ENCODE results near the gene C1QTNF3. TPM values are rescaled to one million over a fixed set of nuclear protein-coding genes. Genes with fewer than 3 reads are reported as not detected.

C1QTNF3 gene
- polyA plus RNA-seq = 24.7 and 26.2 TPM in 2 replicates

GRCh38 chr5:34043099-34043876 is at the start of gene C1QTNF3:
C1QTNF3 (minus strand) TSS chr5:34043213; CDS start chr5:34043125, 88 bp downstream.

GRCh38 chr5:34007621-34008600 is 35.1 kb downstream of the C1QTNF3 start, which contains the start of gene AMACR:
AMACR (minus strand) TSS chr5:34008050; CDS start chr5:34008019, 31 bp downstream.

GRCh38 chr5:33984671-33985124 is 58.3 kb downstream of the C1QTNF3 start, which contains the start of gene SLC45A2:
SLC45A2 (minus strand) TSS chr5:33984693; CDS start chr5:33984583, 110 bp downstream.

Other genes starting within 250 kb of the C1QTNF3 start
- not detected in 2 replicates for gene ADAMTS12, start 151.2 kb downstream of the C1QTNF3 start, polyA plus RNA-seq
- not detected in 2 replicates for gene RXFP3, start 106.8 kb downstream of the C1QTNF3 start, polyA plus RNA-seq
- 1.8 TPM in 1 of 2 replicates, not detected in the other for gene SLC45A2, start 58.5 kb downstream of the C1QTNF3 start, polyA plus RNA-seq
- 47.7 and 67.5 TPM in 2 replicates for gene AMACR, start 35.2 kb downstream of the C1QTNF3 start, polyA plus RNA-seq

All from Purkinje cell (primary cell).